Activated naive CD4-positive, alpha-beta T cell treated with anti-CD3 and anti-CD28 coated beads, Interleukin-2, amount 50 U/mL, for 72 hours (primary cell): Measurements from ENCODE around the gene FRS3. TPM values are rescaled to one million over a fixed set of nuclear protein-coding genes. Genes with fewer than 3 reads are reported as not detected.
"Not testable (repeated sequence)": the region's sequence is repeated elsewhere in the genome, so short reads cannot be mapped to it uniquely, and the experiment has no call there.

ENCODE experiments used
- ATAC-seq, 2 donors: fragments of 150-1000 bp; cut with Tn5 transposase; 2 replicates each; pipeline ENCODE4 v1.10.0; 2021; ENCODE audit warnings: mild to moderate bottlenecking in 2 of 2, moderate library complexity in 2 of 2
- DNase-seq, 2 donors: peaks; one replicate each; pipeline ENCODE4 v3.0.0; 2021 to 2022; ENCODE audit warnings: low spot score in 2 of 2
- H3K27ac Mint-ChIP-seq, 2 donors: one replicate each; pipeline ENCODE4 v1.8.0; 2022; ENCODE audit warnings: mild to moderate bottlenecking in 2 of 2, mixed read lengths in 2 of 2
- H3K36me3 Mint-ChIP-seq, 2 donors: one replicate each; pipeline ENCODE4 v1.8.0; 2022; ENCODE audit warnings: mixed read lengths in 2 of 2
- H3K9me3 Mint-ChIP-seq, 2 donors: one replicate each; pipeline ENCODE4 v1.8.0; 2022; ENCODE audit warnings: mixed read lengths in 2 of 2
- total RNA-seq, 2 donors: library from RNA; stranded (reverse); gene quantifications; one replicate each; pipeline ENCODE4 v1.2.3, GENCODE V29; 2022

Gene FRS3
- total RNA-seq, 2 donors from 2014 or later, result 3.1 to 5.2 TPM

DNA sequence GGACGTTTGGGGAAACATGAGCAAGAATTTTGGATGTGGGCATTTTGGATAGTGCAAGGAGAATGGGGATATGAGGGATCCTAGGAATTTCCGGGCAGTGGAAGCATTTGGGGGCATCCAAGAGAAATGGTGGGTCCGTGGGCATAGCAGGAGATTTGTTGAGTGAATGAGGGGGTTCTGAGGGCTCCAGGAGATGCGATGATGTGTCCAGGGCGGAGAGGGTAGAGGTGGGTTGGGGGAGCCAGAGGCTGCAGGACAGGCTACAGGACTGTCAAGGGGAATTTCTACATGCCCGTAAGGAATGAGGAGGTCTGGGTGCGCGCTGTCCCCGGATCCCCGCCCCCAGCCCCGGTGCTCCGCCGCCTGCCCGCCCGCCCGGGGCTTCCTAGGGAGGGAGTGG, 364 bp downstream of the FRS3 start:
- H3K36me3 Mint-ChIP-seq, result no peaks in the 10 kb centered on the region
- no peaks in the 10 kb centered on the region for H3K9me3 Mint-ChIP-seq
- ATAC-seq, result no peak
- DNase-seq, result no peak
- peak overlapping the region; percentile 49 to 90 for H3K27ac Mint-ChIP-seq

DNA sequence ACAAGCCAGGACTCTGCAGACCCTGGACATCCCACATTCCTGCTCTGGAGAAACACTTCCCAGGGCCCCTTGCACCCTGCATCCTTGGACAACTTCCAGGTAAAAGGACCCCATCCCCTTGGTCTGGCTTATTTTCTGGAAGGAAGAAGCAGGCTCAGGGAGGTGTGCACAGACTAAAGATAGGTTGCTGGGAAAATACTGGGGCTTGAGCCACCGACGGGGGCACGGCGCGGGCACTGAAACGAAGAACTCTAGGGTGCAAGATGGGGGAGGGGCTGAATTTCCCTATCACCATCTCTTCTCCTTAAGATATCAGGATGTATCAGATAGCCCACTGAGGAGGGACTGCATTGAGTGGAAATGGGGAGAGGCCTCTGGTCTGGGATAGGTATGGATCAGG, 805 bp downstream of the FRS3 start:
- peak overlapping the region; percentile 49 to 90 for H3K27ac Mint-ChIP-seq
- ATAC-seq, result no peak
- H3K36me3 Mint-ChIP-seq, result no peaks in the 10 kb centered on the region
- no peak for DNase-seq
- no peaks in the 10 kb centered on the region for H3K9me3 Mint-ChIP-seq

- H3K36me3 Mint-ChIP-seq, result no peaks in the 10 kb centered on the region
- H3K9me3 Mint-ChIP-seq, result no peaks in the 10 kb centered on the region
- H3K27ac Mint-ChIP-seq, result no peak overlapping the region
- DNase-seq (no peak), ATAC-seq (no peak)
These were observed 2.0 kb downstream of the FRS3 start for GRCh38 chr6:41777551-41778285.

DNA sequence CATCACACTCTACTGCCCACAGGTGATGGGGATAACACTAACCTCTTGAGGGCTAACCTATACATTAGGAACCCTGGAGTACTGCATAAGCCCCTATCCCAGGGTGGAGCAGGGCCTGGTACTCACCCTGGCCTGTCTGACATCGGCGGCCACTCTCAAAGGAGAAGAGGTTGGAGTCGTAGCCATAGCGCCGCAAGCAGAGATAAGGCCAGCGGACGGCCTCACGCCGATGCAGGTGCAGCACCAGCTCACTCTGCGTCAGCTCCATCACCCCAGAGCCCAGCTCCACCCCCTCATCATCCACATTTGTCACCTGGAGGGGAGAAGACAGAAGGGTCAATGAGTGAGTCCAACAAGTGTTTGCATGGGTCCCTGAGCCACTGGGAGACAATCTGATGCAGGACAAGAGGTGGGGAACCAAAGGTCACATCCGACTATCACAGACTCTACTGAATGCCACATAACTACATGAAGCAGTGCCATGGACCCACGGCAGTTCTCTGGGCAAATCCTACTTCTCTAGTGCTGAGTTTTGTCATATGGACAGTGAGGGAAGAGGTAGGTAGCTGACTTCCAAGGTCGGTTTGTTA, 4.3 kb downstream of the FRS3 start:
- H3K27ac Mint-ChIP-seq, result no peak overlapping the region
- ATAC-seq (no peak), DNase-seq (no peak)

DNA sequence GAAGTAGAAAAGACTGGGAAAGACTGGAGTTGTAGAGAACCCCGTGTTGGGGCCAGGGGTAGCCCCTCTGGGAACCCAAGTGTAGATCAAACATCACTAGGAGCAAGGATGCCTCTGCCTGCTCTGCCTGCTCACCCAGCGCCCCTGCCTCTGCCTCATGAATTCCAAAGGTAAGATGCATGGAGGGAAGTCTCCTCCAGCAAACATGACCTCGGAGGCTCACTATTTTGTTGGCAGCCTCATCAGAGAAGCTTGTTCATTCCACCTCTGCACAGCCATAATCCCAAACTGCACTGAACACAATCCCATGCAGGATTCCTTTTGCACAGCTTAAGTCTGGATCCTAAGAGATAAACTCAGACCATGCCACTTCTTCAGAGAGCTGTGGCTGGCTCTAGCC, 4.9 kb downstream of the FRS3 start:
- ATAC-seq (no peak), DNase-seq (no peak)
- Mint-ChIP-seq H3K27ac (no peak overlapping the region), H3K9me3 (no peaks in the 10 kb centered on the region), H3K36me3 (no peaks in the 10 kb centered on the region)

More for the DNA sequence above, 4.3 kb downstream of the FRS3 start:
- no peaks in the 10 kb centered on the region for H3K36me3 Mint-ChIP-seq
- no peaks in the 10 kb centered on the region for H3K9me3 Mint-ChIP-seq

DNA sequence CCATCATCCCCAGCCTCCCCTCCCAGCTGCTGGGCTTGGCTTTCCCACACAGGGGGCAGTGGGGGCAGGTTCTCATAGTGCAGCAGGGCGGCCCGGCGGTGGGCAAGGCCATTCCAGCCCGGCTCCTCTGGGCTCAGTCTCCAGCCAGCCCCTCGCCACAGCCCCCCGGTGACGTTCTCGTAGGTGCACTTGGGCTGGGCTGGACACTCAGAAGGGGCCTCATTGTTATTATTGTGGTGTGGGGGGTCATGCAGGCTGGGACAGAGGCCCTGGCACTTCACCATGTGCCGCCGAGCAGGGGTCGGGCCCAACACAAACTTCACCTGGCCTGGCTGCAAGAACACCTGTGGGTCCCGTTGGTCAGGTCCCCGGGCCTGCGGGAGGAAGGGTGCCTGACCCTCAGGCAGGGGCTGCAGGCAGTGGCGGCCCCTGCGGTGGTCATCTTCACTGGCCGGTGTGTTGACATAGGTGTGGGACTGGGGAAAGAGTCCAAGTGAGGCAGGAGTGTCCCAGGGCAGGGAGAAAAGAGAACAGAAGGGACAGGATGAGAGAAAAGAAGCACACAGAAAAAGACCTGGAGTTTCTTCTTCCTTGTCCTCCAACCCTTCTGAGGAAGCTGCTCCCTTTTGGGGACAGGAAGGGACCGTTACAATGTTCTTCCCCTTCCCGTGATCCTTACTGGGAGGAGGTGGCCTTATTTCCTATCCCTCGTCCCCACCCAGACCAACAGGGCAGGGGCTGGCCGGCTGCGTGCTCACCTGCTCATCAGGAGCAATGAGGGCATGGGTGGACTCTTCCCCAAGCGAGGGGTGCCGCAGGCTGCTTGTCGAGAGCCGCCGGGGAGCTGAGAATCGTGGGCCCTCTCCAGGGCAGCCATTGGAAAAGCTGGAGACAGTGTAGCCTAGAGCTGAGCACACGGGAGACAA, 8.4 kb downstream of the FRS3 start:
- Mint-ChIP-seq H3K27ac (no peak overlapping the region), H3K9me3 (no peaks in the 10 kb centered on the region), H3K36me3 (no peaks in the 10 kb centered on the region)
- ATAC-seq (no peak), DNase-seq (no peak)

DNA sequence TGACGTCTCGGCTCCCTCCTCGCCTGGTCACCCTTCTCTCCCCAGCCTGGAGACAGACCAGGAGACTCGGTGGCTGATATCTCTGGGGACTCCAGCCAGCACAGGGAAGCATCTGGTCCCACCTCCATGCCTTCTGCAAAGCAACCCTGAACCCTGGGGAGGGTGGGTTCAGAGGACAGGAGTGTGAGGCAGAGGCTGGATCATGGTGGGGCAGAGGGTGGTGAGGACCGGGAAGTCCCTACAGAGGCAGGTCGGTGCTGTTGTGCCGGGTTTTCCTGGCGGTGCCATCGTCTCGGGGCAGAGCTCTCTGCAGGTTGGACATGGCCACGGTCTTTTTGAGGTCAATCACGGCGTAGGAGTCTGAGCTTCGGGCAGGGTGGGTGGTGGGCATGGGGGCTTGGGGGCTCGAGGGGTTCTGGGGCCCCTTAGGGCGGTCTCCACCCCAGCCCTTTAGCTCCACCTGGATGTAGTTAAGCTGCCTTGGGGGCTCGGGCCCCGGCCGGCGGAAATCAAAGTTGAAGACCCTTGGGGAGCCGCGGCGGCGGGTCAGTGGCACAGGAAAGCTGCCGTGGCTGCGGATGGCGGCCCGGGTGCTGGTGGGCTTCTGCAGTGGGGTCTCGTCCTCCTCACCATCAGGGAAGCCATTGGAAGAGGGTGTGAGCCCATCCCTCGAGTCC, 9.2 kb downstream of the FRS3 start:
- ATAC-seq (no peak), DNase-seq (no peak)
- Mint-ChIP-seq H3K36me3 (no peaks in the 10 kb centered on the region), H3K27ac (no peak overlapping the region), H3K9me3 (no peaks in the 10 kb centered on the region)

DNA sequence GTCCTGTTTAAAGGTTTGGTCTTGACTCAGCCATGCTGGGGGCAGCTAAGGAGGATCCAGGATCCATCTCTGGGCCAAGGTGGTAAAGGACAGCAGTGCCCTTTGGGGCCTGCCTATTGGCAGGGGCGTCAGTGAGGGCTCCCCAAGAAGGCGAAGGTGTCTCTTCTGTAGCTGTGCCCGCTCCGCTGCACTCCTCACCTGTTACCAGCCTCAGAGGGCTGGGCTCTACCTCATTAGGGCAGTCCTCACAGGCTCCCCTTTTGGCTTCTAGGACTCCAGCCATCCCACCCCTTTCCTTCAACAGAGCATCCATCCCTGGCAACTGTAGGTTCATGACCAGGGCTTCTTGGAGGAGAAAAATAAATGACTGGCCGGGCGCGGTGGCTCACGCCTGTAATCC, 10.3 kb downstream of the FRS3 start:
- Mint-ChIP-seq H3K27ac (peak overlapping the region; percentile 44 to 61), H3K9me3 (no peaks in the 10 kb centered on the region), H3K36me3 (no peaks in the 10 kb centered on the region)
- ATAC-seq (no peak), DNase-seq (no peak)

DNA sequence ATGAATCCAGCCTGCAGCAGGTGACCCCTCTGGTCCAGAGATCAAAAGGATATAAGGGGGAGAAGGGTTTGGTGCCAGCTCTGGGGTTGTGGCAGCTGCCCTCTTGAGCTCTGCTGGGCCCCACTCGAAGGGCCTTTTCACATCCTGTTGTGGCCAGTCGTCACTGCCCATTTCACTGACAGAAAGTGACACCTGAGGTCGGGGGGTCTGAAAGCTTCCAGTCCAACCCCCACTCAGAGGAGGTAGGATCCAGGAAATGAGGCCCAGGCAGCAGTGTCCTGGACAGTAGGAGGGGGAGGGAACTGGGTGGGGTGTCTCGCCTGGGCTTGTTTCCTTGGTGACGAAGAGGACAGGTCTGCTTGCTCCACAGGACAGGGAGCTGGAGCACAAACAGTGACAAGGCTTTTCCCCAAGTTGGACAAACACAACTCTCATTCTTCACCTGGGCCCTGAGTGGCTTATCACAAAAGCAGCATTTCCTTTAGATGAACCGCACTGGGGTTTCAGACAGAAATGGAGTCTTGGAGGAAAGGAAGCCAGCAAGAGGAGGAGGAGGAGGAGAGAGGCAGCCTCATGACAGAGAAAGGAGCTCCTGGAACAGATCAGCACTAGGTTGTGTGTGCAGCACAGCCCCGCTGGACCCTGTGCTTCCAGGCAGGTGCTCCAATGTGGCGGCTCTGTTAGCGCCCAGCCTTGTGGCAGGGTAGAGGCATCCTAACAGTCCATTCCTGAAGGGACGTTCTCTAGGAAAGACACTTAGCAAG, 11.0 kb downstream of the FRS3 start:
- Mint-ChIP-seq H3K9me3 (no peaks in the 10 kb centered on the region), H3K27ac (peak overlapping the region; percentile 61 to 74), H3K36me3 (no peaks in the 10 kb centered on the region)
- ATAC-seq (peak; percentile 28 to 48), DNase-seq (no peak)

GRCh38 chr6:41767112-41767833, 12.4 kb downstream of the FRS3 start:
- Mint-ChIP-seq H3K9me3 (no peaks in the 10 kb centered on the region), H3K27ac (no peak overlapping the region), H3K36me3 (no peaks in the 10 kb centered on the region)
- DNase-seq (no peak), ATAC-seq (no peak)

DNA sequence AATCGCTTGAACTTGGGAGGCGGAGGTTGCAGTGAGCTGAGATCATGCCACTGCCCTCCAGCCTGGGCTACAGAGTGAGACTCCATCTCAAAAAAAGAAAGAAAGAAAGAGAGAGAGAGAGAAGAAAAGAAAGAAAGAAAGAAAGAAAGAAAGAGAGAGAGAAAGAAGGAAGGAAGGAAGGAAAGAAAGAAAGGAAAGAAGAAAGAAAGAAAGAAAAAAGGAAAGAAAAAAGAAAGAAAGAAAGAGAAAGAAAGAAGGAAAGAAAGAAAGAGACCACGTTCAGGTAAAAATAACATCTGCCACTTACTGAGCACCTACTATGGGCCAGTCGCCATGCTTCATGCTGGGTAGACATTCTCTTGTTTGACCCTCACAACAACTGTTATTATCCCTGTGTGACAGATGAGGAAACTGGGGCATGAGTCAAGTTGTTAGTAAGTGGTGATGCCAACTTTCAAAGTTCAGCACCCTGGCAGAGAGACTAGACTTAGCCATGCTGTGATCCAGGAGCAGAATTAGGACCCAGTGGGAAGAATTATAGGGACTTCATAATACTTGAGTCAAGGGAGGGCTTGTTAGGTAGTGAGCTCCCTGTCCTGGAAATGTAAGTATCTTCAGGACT, 13.5 kb downstream of the FRS3 start:
- ATAC-seq, H3K9me3 Mint-ChIP-seq, H3K36me3 Mint-ChIP-seq, DNase-seq: not testable (repeated sequence)
- H3K27ac Mint-ChIP-seq, result peak overlapping the region in 1 of 2 donors; percentile 46

DNA sequence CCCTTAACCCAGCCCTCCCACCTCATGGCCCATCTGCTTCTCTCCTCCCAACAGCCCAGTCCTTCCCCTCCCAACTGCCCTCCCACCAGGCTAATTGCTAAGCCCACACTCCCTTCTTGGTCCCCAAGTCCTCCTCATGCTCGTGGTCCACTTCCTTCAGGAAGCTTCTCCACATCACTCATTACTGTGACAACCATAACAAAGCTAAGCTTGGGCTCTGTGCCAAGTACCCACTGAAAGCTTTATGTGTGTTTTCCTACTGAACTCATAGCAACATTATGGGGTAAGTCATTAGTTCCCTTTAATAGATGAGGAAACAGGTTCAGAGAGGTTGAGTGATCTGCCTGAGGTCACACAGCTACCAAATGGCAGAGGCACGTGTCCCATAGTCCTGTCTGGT, 16.2 kb downstream of the FRS3 start:
- DNase-seq, result no peak
- no peaks in the 10 kb centered on the region for H3K36me3 Mint-ChIP-seq
- no peaks in the 10 kb centered on the region for H3K9me3 Mint-ChIP-seq
- peak overlapping the region in 1 of 2 donors; percentile 7 for H3K27ac Mint-ChIP-seq
- ATAC-seq, result no peak

DNA sequence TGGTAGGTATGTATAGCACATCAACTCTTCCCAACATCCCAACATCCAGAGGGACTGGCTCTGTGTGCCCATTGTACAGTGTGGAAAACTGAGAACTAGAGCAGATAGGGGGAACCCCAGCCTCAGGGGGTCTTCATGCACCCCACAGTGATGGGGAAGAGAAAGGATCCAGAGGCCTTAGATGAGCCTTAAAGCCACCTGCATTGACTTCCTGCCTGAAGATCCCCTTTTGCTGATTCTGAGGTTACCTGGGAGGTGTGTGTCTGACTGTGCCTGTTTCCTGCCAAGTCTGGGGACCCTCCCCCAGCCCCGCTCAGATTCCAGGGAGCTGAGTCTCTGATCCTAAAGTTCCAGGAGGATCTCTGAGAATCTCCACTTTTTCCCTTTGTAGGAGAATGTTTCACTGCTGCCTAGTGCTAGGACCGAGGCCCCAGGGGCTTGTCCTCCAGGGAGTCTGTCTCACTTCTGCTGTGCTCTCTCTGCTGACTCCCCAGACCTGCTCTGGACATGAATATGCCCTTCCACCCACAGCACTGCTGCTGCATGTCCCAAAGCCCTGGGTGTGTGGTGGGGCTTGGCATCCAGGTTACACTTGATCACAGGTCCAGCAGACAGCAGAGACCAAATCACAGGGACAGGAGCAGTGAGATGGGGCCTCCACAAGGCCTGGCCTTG, 19.7 kb downstream of the FRS3 start:
- H3K9me3 Mint-ChIP-seq, result no peaks in the 10 kb centered on the region
- no peak overlapping the region for H3K27ac Mint-ChIP-seq
- H3K36me3 Mint-ChIP-seq, result no peaks in the 10 kb centered on the region
- ATAC-seq (no peak), DNase-seq (no peak)

GRCh38 chr6:41759106-41759904, 20.4 kb downstream of the FRS3 start:
- DNase-seq (no peak), ATAC-seq (no peak)
- Mint-ChIP-seq H3K9me3 (no peaks in the 10 kb centered on the region), H3K36me3 (no peaks in the 10 kb centered on the region), H3K27ac (peak overlapping the region in 1 of 2 donors; percentile 68)
